Measurements from ENCODE around the gene C14orf180. TPM values are rescaled to one million over a fixed set of nuclear protein-coding genes. Genes with fewer than 3 reads are reported as not detected.

Gene C14orf180
- total and polyA plus RNA-seq, 2 donors from 2014 or later, result 2.1 to 3.1 TPM

DNA sequence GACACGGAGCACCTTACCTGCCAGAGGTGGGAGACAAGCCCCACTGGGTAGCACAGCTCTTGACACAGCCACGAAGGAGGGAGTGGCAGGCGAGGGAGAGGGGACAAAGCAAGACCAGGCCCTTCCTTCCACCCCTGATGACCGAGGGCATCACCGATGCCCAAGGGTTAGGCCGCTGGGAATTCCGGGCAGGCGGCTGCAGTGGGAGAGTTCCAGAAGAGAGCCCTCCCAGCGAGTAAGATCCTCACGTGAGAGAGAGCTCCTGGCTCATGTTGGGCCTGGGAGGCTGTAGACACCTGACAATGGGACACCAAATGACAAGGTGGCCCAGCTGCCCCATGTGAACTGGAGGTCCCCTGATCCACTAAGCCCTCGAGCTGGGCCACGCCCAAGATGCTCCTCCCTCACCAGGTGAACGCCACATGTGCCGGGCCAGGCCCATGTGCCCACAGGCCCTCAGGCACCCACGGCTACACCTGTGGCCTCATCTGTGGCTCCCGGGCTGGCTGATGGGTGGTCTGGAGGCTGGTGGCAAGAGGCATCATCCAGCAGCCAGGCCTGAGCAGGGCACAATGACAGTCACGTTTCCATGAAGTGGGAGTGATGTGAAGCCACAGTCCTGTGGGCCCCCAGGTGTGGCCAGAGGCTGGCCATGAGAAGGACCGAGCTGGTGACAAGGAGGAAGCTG lies 32.1 kb upstream of the C14orf180 start:
- H3K27me3 ChIP-seq (ENCODE audit: control insufficient read depth, insufficient read depth, low read length), result peaks cover 6% of the 10 kb centered on the region
- no peak for FAIRE-seq
- peaks cover 0 to 4% (median 0%) of the 10 kb centered on the region in 3 donors for H3K9me3 ChIP-seq (ENCODE audit: control insufficient read depth in 2 of 3, insufficient read depth in 1 of 3, low read length in 3 of 3)
- no peaks in the 10 kb centered on the region for H3K4me1 ChIP-seq (ENCODE audit: control insufficient read depth in 2 of 3, insufficient read depth in 2 of 3, low read depth in 1 of 3, low read length in 3 of 3)
- H3K36me3 ChIP-seq (ENCODE audit: control insufficient read depth in 2 of 3, insufficient read depth in 3 of 3, low read length in 3 of 3), result no peaks in the 10 kb centered on the region
- H3K4me3 ChIP-seq (ENCODE audit: low read length in 3 of 3), result no peak overlapping the region
- H3K9ac ChIP-seq (ENCODE audit: low read length in 3 of 3), result no peak overlapping the region
- intact Hi-C loops (cut with DNase I), result no loop called here
- H3K27ac ChIP-seq (ENCODE audit: low read depth in 2 of 2, low read length in 2 of 2), result no peak overlapping the region
- TF ChIP-seq, protein P1, sequence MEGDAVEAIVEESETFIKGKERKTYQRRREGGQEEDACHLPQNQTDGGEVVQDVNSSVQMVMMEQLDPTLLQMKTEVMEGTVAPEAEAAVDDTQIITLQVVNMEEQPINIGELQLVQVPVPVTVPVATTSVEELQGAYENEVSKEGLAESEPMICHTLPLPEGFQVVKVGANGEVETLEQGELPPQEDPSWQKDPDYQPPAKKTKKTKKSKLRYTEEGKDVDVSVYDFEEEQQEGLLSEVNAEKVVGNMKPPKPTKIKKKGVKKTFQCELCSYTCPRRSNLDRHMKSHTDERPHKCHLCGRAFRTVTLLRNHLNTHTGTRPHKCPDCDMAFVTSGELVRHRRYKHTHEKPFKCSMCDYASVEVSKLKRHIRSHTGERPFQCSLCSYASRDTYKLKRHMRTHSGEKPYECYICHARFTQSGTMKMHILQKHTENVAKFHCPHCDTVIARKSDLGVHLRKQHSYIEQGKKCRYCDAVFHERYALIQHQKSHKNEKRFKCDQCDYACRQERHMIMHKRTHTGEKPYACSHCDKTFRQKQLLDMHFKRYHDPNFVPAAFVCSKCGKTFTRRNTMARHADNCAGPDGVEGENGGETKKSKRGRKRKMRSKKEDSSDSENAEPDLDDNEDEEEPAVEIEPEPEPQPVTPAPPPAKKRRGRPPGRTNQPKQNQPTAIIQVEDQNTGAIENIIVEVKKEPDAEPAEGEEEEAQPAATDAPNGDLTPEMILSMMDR (IDR thresholded peaks at IDR 0.05; ENCODE audit: borderline replicate concordance, extremely low read depth, insufficient read depth), result no peak
- DNase-seq, result peak in 2 of 5 donors; percentile 15 to 69

DNA sequence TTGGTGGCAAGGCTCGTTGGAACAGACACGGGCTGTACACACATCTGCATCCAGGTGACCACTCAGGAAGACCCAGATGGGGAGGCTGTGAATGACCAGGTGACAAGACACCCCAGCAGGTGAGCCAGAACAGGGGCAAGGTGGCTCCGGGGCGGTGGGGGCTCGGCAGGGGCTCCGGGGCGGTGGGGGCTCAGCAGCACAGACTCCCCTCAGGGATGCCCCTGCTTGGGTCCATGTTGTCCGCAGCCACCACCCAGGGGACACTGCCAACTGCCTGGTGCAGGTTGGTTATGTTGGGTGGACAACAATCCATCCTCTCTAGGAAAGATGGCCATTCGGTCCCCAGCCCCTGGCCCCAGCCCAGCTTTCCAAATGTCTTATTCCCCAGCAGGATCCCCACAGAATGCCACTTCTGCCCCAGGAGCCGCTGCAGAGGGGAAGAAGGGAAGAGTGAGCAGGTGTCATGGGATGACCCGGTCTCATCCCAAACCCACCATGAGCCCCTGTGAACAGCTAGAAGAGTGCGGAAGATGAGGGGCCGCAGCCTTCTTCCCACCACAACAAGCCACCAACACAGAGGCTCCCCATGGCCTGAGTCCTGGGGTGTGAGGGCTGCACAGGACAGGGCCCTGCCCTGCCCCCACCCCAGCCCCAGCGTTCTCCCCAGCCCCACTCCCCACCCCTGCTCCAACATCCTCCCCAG lies 31.4 kb upstream of the C14orf180 start:
- FAIRE-seq, result no peak
- no peak overlapping the region for H3K4me3 ChIP-seq (ENCODE audit: low read length in 3 of 3)
- no peak overlapping the region for H3K9ac ChIP-seq (ENCODE audit: low read length in 3 of 3)
- TF ChIP-seq, protein P1 (IDR thresholded peaks at IDR 0.05; ENCODE audit: borderline replicate concordance, extremely low read depth, insufficient read depth), result no peak
- peak in 1 of 5 donors; percentile 54 for DNase-seq
- H3K4me1 ChIP-seq (ENCODE audit: control insufficient read depth in 2 of 3, insufficient read depth in 2 of 3, low read depth in 1 of 3, low read length in 3 of 3), result no peaks in the 10 kb centered on the region
- no peak overlapping the region for H3K27ac ChIP-seq (ENCODE audit: low read depth in 2 of 2, low read length in 2 of 2)
- H3K27me3 ChIP-seq (ENCODE audit: control insufficient read depth, insufficient read depth, low read length), result peaks cover 6% of the 10 kb centered on the region
- no peaks in the 10 kb centered on the region for H3K36me3 ChIP-seq (ENCODE audit: control insufficient read depth in 2 of 3, insufficient read depth in 3 of 3, low read length in 3 of 3)
- intact Hi-C loops (cut with DNase I), result no loop called here
- H3K9me3 ChIP-seq (ENCODE audit: control insufficient read depth in 2 of 3, insufficient read depth in 1 of 3, low read length in 3 of 3), result peaks cover 0 to 4% (median 0%) of the 10 kb centered on the region in 3 donors

DNA sequence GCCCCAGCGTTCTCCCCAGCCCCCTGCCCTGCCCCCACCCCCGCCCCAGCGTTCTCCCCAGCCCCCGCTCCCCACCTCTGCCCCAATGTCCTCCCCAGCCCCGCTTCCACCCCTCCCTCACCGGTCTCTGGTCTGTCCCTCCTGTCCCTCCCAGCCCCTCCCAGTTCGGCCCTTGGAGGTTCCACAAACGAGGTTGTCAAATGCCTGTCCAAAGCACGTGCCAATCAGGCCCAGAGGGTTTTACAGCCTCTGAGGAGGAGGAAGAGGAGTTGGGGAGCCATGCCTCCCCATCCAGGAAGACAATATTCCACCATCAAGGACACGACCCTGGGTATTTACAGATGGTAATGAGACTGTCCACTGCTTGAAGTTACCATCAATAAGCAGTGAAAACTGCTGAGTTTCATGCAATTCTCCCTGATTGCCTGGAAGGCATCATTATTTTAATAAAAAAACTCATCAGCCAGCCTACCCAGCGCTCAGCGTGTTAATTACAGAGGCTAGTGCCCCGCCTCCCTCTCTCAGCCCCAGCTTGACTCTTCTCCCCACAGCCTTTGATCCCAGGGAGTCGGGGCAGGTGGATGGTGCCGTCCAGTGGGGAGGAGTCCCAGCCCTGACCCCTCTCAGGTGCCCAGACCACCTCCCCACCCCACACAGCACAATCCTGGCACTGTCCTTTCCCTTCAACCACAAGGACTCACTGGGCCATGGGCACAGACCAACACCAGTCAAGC lies 30.6 kb upstream of the C14orf180 start:
- no peak overlapping the region for H3K27ac ChIP-seq (ENCODE audit: low read depth in 2 of 2, low read length in 2 of 2)
- FAIRE-seq, result no peak
- TF ChIP-seq, protein P1 (IDR thresholded peaks at IDR 0.05; ENCODE audit: borderline replicate concordance, extremely low read depth, insufficient read depth), result no peak
- peaks cover 0 to 4% (median 0%) of the 10 kb centered on the region in 3 donors for H3K9me3 ChIP-seq (ENCODE audit: control insufficient read depth in 2 of 3, insufficient read depth in 1 of 3, low read length in 3 of 3)
- H3K36me3 ChIP-seq (ENCODE audit: control insufficient read depth in 2 of 3, insufficient read depth in 3 of 3, low read length in 3 of 3), result no peaks in the 10 kb centered on the region
- H3K9ac ChIP-seq (ENCODE audit: low read length in 3 of 3), result no peak overlapping the region
- DNase-seq, result peak in 1 of 5 donors; percentile 49
- intact Hi-C loops (cut with DNase I), result no loop called here
- no peaks in the 10 kb centered on the region for H3K4me1 ChIP-seq (ENCODE audit: control insufficient read depth in 2 of 3, insufficient read depth in 2 of 3, low read depth in 1 of 3, low read length in 3 of 3)
- no peak overlapping the region for H3K4me3 ChIP-seq (ENCODE audit: low read length in 3 of 3)
- peaks cover 6% of the 10 kb centered on the region for H3K27me3 ChIP-seq (ENCODE audit: control insufficient read depth, insufficient read depth, low read length)
